Liver (tissue), 9 donors: ENCODE measurements around the gene KRT32. TPM values are rescaled to one million over a fixed set of nuclear protein-coding genes. Genes with fewer than 3 reads are reported as not detected.

Source experiments
- DNase-seq: peaks from one replicate; pipeline ENCODE4 v3.0.0-alpha.2; 2017; ENCODE audit warnings: low spot score
- H3K27ac ChIP-seq, 2 donors: one replicate each; pipeline ENCODE4 v1.7.0; 2013; ENCODE audit warnings: inconsistent platforms in 2 of 2, low read length in 2 of 2, control low read depth in 1 of 2, low read depth in 1 of 2, mild to moderate bottlenecking in 1 of 2
- H3K27me3 ChIP-seq, 4 donors: one replicate each; pipeline versions ENCODE4 v1.6.1 to v1.7.0; 2013; ENCODE audit warnings: low read length in 3 of 4, inconsistent platforms in 1 of 4, mild to moderate bottlenecking in 1 of 4, moderate library complexity in 1 of 4; ENCODE audit not compliant: control insufficient read depth in 4 of 4, insufficient read depth in 4 of 4
- H3K36me3 ChIP-seq, 4 donors: one replicate each; pipeline versions ENCODE4 v1.6.1 to v1.7.0; 2013; ENCODE audit warnings: low read length in 3 of 4, mild to moderate bottlenecking in 3 of 4, low read depth in 1 of 4, moderate library complexity in 1 of 4; ENCODE audit not compliant: control insufficient read depth in 4 of 4, insufficient read depth in 3 of 4
- H3K4me1 ChIP-seq, 4 donors: one replicate each; pipeline versions ENCODE4 v1.6.1 to v1.7.0; 2013; ENCODE audit warnings: low read length in 3 of 4, mild to moderate bottlenecking in 3 of 4, moderate library complexity in 1 of 4; ENCODE audit not compliant: control insufficient read depth in 4 of 4, insufficient read depth in 4 of 4
- H3K4me3 ChIP-seq, 3 donors: one replicate each; pipeline versions ENCODE4 v1.6.1 to v1.7.0; 2013; ENCODE audit warnings: low read length in 3 of 3, control low read depth in 1 of 3, low read depth in 1 of 3, mild to moderate bottlenecking in 1 of 3
- H3K9ac ChIP-seq, 2 donors: one replicate each; pipeline ENCODE4 v1.7.0; 2013; ENCODE audit warnings: low read length in 2 of 2, mild to moderate bottlenecking in 2 of 2, moderate library complexity in 2 of 2, control low read depth in 1 of 2, low read depth in 1 of 2
- H3K9me3 ChIP-seq, 4 donors: one replicate each; pipeline versions ENCODE4 v1.6.1 to v1.7.0; 2013; ENCODE audit warnings: low read length in 3 of 4; ENCODE audit not compliant: control insufficient read depth in 4 of 4
- EGR1 ChIP-seq, 2 donors: IDR thresholded peaks; 2 replicates each; pipeline ENCODE4 v1.6.1; 2016 to 2018; ENCODE audit warnings: antibody characterized with exemption in 2 of 2, low read depth in 2 of 2
- FOXA1 ChIP-seq: IDR thresholded peaks from 2 replicates; pipeline ENCODE4 v1.6.1; 2016; ENCODE audit warnings: antibody characterized with exemption
- FOXA2 ChIP-seq: IDR thresholded peaks from 2 replicates; pipeline ENCODE4 v1.6.1; 2016; ENCODE audit warnings: antibody characterized with exemption
- GABPA ChIP-seq, 2 donors: IDR thresholded peaks in 1 of 2; conservative IDR thresholded peaks in 1 of 2; 2 replicates each; pipeline ENCODE4 v1.6.1; 2016; ENCODE audit warnings: antibody characterized with exemption in 2 of 2, mild to moderate bottlenecking in 1 of 2, moderate library complexity in 1 of 2
- HNF4A ChIP-seq, 2 donors: conservative IDR thresholded peaks; 2 replicates each; pipeline ENCODE4 v1.6.1; 2016; ENCODE audit warnings: antibody characterized with exemption in 2 of 2, mild to moderate bottlenecking in 2 of 2
- HNF4G ChIP-seq: IDR thresholded peaks from 2 replicates; pipeline ENCODE4 v1.6.1; 2016; ENCODE audit warnings: antibody characterized with exemption
- JUND ChIP-seq, 2 donors: IDR thresholded peaks; 2 replicates each; pipeline ENCODE4 v1.6.1; 2016; ENCODE audit warnings: antibody characterized with exemption in 2 of 2
- RXRA ChIP-seq, 2 donors: IDR thresholded peaks; 2 replicates each; pipeline ENCODE4 v1.6.1; 2017 to 2018; ENCODE audit warnings: antibody characterized with exemption in 2 of 2, mild to moderate bottlenecking in 1 of 2
- SP1 ChIP-seq: IDR thresholded peaks from 2 replicates; pipeline ENCODE4 v1.6.1; 2018; ENCODE audit warnings: antibody characterized with exemption, mild to moderate bottlenecking
- TAF1 ChIP-seq: conservative IDR thresholded peaks from 2 replicates; pipeline ENCODE4 v1.6.1; 2016; ENCODE audit warnings: antibody characterized with exemption, mild to moderate bottlenecking
- YY1 ChIP-seq: IDR thresholded peaks from 2 replicates; pipeline ENCODE4 v1.6.1; 2016; ENCODE audit warnings: antibody characterized with exemption, mild to moderate bottlenecking
- WGBS: extraction: QIAGEN DNeasy Blood & Tissue Kit; methylation state at CpG from one replicate; pipeline ENCODE4 v1.1.7; 2013; 5-methylcytosine and 5-hydroxymethylcytosine counted together
- polyA plus RNA-seq, 2 donors: library from polyadenylated mRNA; stranded (reverse) in 1 of 2; unstranded in 1 of 2; fragments of 200-250 nt in 1 of 2; fragments of >200 nt in 1 of 2; fragmentation: Nextera tagmentation in 1 of 2; extraction: Ambion mirVana in 1 of 2; gene quantifications; one replicate each; pipeline versions ENCODE4 v1.2.1 to v1.2.3, GENCODE V29; 2013 to 2015
- total RNA-seq, 2 donors: library from RNA; depleted of rRNA; stranded (reverse); fragments of >200 nt; gene quantifications; one replicate each; pipeline ENCODE4 v1.2.3, GENCODE V29; 2014
- TF ChIP-seq, protein P1 (sequence below): IDR thresholded peaks from 2 replicates; pipeline ENCODE4 v1.6.1; 2016; ENCODE audit warnings: antibody characterized with exemption
- TF ChIP-seq, protein P2 (sequence below): fragments of 150-350 bp; IDR thresholded peaks from 2 replicates; pipeline ENCODE4 v1.5.1; 2017; ENCODE audit warnings: improper control_type of control experiment, low read depth, low read length; ENCODE audit not compliant: missing input control
- TF ChIP-seq, protein P3 (sequence below): IDR thresholded peaks from 2 replicates; pipeline ENCODE4 v1.6.1; 2016; ENCODE audit warnings: antibody characterized with exemption
- donor health status: healthy.
- donor health status: healthy.
- donor health status: healthy.
- donor health status: healthy.
- donor health status: healthy.

Gene KRT32
- total and polyA plus RNA-seq, 4 donors = not detected

DNA sequence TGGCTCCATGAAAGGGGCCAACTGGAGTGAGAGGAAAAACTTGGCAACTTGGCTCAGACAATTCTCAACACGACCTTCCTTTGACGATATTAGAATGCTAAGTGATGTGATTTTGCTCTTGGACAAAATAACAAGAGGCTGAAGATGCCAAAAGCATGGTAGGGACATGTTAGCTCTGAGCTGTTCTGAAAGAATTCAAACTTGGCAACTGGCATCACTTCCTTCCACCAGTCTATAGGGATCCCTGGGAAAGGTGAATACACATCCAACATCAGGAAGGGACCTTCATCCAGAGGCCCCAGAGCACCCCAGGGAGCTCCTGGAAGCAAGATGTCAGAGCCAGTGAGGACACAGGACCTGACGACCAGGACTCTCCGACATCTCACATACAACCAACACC lies 47.1 kb downstream of the KRT32 start:
- TF ChIP-seq SP1 (no peak), GABPA (IDR thresholded peaks at IDR 0.05 in 1 of 2, conservative IDR thresholded peaks at IDR 0.05 in 1 of 2) (no peak), JUND (IDR thresholded peaks at IDR 0.05) (no peak), HNF4A (conservative IDR thresholded peaks at IDR 0.05) (no peak)

DNA sequence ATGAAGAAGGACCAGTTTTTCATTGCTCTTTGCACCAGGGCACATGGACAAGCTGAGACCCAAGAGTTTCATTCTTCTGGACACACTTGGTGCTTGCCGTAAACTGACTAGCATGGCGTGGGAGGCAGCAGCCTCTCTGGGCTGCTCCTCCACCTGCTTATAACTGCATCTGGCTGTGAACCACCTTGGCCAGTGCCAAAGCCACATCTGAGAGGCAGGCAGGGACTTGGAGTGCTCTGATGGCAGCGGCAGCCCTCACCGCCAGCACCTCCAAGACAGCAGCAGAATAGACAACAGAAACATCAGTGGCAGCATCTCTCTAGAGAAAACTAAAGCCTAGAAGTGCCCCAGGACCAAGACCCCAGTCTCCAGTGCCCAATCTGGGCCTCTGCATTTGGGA lies 47.5 kb downstream of the KRT32 start:
- 92% methylated on average over 4 of the region's 4 CpGs for whole genome bisulfite sequencing
- Histone ChIP-seq H3K4me3 (no peak overlapping the region), H3K9ac (no peak overlapping the region), H3K36me3 (no peaks in the 10 kb centered on the region), H3K27me3 (no peaks in the 10 kb centered on the region), H3K4me1 (peaks cover 0 to 17% (median 10%) of the 10 kb centered on the region in 4 donors), H3K9me3 (no peaks in the 10 kb centered on the region), H3K27ac (no peak overlapping the region)
- DNase-seq = no peak
- TF ChIP-seq, protein P1, sequence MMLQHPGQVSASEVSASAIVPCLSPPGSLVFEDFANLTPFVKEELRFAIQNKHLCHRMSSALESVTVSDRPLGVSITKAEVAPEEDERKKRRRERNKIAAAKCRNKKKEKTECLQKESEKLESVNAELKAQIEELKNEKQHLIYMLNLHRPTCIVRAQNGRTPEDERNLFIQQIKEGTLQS = no peak
- TF ChIP-seq EGR1 (IDR thresholded peaks at IDR 0.05; ENCODE audit: low read depth in 2 of 2) = no peak
- TF ChIP-seq, protein P2, sequence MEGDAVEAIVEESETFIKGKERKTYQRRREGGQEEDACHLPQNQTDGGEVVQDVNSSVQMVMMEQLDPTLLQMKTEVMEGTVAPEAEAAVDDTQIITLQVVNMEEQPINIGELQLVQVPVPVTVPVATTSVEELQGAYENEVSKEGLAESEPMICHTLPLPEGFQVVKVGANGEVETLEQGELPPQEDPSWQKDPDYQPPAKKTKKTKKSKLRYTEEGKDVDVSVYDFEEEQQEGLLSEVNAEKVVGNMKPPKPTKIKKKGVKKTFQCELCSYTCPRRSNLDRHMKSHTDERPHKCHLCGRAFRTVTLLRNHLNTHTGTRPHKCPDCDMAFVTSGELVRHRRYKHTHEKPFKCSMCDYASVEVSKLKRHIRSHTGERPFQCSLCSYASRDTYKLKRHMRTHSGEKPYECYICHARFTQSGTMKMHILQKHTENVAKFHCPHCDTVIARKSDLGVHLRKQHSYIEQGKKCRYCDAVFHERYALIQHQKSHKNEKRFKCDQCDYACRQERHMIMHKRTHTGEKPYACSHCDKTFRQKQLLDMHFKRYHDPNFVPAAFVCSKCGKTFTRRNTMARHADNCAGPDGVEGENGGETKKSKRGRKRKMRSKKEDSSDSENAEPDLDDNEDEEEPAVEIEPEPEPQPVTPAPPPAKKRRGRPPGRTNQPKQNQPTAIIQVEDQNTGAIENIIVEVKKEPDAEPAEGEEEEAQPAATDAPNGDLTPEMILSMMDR = no peak
- TF ChIP-seq TAF1 = no peak
- TF ChIP-seq FOXA2 = no peak
- TF ChIP-seq YY1 = no peak
- TF ChIP-seq HNF4G = no peak
- TF ChIP-seq GABPA (IDR thresholded peaks at IDR 0.05 in 1 of 2, conservative IDR thresholded peaks at IDR 0.05 in 1 of 2) = no peak
- TF ChIP-seq HNF4A (conservative IDR thresholded peaks at IDR 0.05) = no peak
- no peak for TF ChIP-seq FOXA1

More for the DNA sequence above, 47.1 kb downstream of the KRT32 start:
- Histone ChIP-seq H3K27me3 (no peaks in the 10 kb centered on the region), H3K4me1 (peaks cover 0 to 17% (median 9%) of the 10 kb centered on the region in 4 donors), H3K27ac (no peak overlapping the region), H3K4me3 (no peak overlapping the region), H3K36me3 (no peaks in the 10 kb centered on the region), H3K9me3 (no peaks in the 10 kb centered on the region), H3K9ac (no peak overlapping the region)
- no peak for DNase-seq
- 84% methylated on average over 4 of the region's 4 CpGs for WGBS

DNA sequence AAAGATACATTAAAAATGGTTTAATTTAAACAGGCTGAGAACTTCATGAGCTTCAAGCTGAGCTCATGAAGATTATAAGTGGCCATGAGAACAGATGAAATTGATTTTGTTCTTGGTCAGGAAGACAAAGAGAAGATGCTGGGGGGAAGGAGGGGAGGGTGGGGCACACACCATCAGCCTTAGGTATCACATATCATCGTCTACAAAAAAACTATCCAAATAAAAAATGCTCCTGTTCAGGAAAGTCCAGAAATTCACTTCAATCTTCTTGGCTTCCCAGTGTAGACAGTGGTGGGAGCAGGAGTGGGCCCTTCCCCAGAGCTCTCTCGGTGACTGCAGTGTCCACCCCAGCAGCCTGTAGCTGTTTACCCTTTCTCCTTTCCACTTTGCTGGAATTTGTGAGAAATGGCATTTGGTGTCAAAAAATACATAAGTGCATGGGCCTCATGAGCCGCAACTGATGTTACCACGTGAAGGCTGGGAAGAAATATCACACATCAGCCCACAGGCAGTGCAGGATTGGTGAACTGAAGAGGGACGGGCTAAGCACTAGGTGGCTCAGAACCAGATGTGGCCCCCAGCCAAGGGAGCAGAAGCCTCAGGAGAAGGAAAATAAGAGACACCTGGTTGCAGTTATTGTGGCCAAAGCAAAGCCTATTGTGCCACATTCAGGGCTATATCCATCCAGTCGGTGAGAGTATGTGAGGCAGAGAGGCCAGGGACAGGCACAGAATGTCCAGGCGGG lies 48.9 kb downstream of the KRT32 start:
- Histone ChIP-seq H3K4me3 (no peak overlapping the region), H3K36me3 (no peaks in the 10 kb centered on the region), H3K27me3 (no peaks in the 10 kb centered on the region), H3K4me1 (peaks cover 0 to 17% (median 10%) of the 10 kb centered on the region in 4 donors), H3K27ac (no peak overlapping the region), H3K9ac (no peak overlapping the region), H3K9me3 (no peaks in the 10 kb centered on the region)
- TF ChIP-seq, protein P3, sequence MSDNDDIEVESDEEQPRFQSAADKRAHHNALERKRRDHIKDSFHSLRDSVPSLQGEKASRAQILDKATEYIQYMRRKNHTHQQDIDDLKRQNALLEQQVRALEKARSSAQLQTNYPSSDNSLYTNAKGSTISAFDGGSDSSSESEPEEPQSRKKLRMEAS = no peak
- TF ChIP-seq EGR1 (IDR thresholded peaks at IDR 0.05; ENCODE audit: low read depth in 2 of 2) (no peak), FOXA1 (no peak), JUND (IDR thresholded peaks at IDR 0.05) (no peak), RXRA (IDR thresholded peaks at IDR 0.05) (no peak), FOXA2 (no peak), HNF4G (no peak)
- TF ChIP-seq, protein P2 = no peak
- TF ChIP-seq, protein P1 = no peak
- no peak for DNase-seq
- 94% methylated on average over 7 of the region's 7 CpGs for WGBS
